DMS53 (cell line): ENCODE data around the gene WDR72.
"Not testable (repeated sequence)": the region's sequence is repeated elsewhere in the genome, so short reads cannot be mapped to it uniquely, and the experiment has no call there.

ENCODE experiments used
- DNase-seq: peaks from one replicate; lab custom pipeline; 2025; lab: John Stamatoyannopoulos, UW

The WDR72 gene

DNA sequence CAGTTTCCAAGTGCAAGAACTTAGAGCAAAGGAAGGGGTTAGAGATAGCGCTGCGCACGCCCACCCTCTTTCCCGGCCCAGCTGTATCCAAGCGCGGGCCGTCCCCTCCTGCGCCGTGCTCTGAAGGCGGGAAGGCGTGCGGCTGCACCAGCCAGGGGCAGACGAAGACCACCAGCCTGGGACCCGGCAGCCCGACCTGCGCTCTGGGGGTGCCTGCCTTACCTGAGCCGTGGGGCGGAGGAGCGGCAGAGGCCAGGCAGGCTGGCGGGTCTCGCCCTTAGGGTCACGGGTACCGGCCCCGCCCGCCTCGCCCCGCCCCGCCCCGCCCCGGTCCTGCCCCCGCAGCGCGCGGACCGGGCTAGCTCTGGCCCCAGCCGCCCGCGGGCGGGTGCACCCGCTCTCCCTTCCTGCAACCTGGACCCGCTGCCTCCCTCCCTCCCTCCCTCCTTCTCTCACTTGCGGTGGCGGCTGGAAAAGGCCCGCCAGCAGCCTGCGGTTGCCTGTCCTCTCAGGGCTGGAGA, at the start of gene WDR72:
TSS of gene WDR72 (minus strand) at position 253 of the 521 bp plus-strand sequence. CDS start 26,514 bp downstream, outside the sequence.
- peak; percentile 74 for DNase-seq

DNA sequence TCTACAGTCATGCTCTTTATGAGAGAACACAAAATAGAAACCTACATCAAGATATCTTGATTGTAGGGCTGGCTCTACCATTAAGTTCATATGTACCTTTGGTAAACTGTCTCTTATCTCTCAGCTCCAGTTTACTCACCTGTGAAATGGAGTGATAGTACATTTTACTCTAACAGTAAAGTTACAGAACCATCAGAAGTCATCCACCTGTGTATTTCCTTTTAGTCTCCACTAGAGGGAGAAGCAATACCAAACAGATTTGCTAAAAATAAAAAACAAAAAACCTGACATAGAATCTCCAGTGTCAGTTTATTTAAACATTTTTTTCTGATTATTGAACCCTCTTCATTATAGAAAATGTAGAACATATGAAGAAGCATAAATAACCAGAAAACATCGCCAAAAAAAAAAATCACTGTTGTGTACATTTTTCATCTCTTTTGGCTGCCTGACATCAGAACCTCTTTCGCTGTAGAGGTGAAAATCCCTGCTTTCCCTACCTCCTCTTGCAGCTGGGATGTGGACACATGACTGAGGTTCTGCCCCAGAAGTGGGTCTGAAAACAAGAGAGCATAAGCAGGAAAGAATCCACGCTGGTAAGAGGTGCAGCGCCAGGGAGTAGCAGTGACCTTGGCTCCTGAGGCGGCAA, 48.7 kb upstream of the WDR72 start:
- peak; percentile 44 for DNase-seq

DNA sequence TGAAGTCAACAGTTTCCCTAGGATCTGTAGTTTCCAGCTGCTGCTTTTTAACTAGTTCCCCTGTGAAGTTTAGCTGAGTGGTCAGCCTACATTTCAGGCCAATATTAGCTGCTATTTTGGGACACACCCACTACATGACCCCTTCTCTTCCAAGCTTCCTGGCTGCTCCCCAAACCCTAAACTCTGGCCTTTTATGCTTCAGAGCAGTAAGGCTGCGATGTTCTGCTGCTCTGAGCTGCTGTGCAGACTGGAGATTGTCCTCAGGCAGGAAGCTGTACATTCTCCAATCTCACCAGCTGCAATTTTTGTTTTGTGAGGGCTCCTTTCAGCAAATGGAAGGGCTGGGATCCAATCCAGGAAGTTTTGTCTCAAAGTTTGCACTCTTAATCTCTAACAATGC, 48.0 kb upstream of the WDR72 start:
- no peak for DNase-seq

DNA sequence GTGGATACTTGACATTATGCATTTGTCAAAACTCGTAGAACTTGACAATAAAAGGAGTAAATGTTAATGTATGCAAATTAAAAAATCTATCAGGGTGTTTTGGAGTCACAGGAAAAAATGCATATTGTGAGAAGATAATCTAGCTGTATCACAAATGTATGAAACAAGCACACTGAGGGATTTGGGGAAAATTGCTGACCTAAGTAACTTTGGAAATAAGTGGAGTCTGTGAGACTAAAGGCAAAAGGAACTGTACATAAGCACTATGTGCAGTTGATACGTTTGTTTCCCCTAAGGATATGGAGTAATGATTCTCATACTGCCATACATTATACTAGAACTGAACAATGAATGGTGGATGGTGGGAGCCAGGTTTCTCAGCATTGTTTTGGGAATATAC, 43.2 kb upstream of the WDR72 start:
- DNase-seq: no peak

DNA sequence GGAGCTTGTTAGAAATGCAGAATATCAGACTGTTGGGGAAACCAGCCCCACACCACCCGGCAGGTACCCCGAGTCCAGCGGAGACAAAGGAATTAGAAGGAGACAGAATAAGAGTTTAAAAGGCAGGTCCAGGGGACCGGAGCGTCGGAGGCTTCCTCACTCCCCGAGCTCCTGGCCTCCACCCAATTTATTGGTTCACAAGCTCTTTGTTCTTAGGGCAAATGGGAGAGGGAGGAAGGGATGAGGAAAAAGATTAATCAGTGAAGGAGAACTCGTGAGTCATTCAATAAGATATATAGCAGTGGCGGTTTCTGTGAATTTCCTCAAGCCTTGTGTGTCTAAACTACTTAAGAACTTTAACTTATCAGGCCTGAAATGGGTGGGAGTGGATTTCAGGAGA, 32.1 kb upstream of the WDR72 start:
- DNase-seq: no peak

DNA sequence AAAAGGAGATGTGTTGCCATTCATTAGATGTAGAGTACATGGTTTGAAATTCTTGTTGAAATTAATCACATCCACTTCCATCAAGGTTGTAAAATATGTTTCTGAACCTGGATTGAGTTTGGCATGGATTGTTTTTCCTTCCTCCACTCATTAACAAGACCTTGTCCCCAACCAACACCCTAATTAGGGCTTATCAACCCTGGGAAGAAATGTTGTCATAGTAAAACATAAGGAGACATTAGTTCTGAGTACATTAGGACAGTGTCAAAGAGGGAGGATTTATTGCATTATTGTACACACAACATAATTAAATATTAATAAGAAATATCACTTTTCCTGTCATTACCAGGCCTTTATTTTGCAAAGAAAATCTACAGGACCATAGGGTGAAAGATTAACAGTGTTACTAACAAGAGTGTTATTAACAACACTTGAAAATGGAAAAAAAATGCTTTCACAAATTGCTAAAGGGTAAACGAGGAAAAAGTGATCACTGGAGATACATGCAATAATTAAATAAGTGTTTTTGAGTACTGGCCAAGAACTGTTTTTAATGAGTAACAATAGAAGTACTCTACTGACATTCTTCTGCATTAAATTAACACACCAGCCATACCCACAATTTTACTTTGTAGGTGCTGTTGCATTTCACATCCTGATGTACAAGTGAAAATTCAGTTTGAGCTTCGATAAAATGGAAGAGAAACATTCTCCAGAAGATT, 30.4 kb upstream of the WDR72 start:
- DNase-seq: no peak

DNA sequence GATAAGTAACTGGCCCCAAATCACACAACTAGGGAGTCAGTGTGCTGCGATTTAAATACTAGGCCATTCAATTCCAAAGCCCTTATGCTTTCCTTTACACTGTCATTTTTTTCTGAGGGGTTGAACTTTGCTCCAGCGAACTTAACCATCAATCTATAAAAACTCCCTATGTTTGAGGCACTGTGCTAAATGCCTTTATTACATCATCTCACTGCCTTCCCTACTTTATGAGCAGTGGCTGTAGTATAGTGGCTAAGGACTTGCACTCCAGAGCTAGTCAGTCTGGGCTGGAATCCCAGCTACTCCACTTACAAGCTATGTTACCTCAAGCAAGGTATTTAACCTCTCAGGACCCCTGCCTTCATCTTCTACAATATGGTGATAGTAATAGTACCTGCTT, 26.9 kb upstream of the WDR72 start:
- DNase-seq: peak; percentile 1

DNA sequence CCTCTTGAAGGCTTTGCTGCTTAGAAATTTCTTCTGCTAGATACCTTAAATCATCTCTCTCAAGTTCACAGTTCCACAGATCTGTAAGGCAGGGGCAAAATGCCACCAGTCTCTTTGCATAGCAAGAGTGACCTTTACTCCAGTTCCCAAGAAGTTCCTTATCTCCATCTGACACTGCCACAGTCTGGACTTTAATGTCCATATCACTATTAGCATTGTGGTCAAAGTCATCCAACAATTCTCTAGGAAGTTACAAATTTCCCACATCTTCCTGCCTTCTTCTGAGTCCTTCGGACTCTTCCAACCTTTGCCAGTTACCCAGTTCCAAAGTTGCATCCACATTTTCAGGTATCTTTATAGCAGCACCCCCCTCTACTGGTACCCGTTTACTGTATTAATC, 25.8 kb upstream of the WDR72 start:
- DNase-seq: not testable (repeated sequence)

DNA sequence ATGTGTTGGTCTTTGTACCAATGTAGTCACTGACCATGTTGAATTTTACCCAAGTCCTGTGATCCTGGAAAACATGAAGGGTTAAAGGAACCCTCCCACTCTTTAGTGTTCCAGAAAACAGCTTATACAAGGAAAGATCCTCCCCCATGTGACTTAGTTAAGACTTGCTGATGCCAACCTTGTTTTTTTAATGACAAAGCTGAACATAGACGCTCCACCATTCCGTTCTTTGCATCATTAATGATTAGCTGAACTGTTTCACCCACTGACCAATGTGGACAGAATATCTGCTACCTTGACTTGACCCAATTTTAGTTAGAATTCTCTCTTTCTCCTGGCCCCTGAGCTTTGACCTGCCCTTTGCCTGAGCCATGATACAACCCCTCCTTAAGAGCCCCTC, 3.5 kb upstream of the WDR72 start:
- no peak for DNase-seq

DNA sequence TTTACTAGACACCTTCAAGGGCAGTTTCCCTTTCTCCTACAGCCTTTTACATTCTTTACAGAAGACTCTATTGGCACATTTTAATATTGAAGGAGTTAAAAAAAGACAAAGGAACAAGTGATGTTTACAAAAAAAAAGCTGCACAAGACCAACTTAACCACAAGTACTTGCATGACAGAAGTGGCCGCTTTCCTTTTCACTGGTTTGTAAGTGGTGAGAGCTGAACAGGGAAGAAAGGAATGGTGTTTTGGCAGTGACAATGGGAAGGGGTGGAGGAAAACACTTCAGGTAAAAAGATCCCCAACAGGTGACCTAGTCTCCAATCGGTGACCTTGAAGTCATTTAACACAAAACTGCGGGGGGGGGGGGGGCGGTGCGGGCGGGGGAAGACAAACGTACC, 1.1 kb downstream of the WDR72 start:
- DNase-seq: no peak

DNA sequence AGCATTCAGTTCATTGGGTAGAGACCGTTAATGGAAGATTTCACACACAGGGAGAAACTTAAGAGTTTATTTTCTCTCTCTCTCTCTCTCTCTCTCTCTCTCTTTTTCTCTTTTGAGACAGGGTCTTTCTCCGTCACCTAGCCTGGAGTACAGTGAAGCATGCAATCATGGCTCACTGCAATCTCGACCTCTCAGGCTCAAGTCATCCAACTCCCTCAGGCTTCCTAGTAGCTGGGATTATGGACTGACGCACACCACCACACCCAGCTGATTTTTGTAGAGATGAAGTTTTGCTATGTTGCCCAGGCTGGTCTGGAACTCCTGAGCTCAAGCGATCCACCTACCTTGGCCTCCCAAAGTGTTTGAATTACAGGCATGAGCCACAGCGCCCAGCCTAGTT, 1.6 kb downstream of the WDR72 start:
- DNase-seq: no peak

DNA sequence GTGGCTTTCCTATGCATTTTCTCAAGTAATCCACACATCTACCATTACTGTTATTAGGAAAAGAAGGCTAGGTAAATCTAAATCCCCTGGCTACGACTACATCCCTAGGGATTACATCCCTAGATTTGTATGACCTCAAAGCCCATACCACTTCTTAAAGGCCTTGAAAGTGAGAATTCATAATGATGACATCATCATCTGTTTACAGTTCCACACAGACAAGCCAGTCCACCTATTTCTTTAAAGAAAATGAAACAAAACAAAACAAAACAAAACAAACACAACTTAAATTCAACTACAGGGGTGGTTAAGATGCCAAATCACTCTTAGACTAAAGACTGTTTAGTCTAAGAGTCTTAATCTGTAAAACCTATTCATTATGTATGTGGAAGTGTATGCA, 5.7 kb downstream of the WDR72 start:
- DNase-seq: peak; percentile 23

DNA sequence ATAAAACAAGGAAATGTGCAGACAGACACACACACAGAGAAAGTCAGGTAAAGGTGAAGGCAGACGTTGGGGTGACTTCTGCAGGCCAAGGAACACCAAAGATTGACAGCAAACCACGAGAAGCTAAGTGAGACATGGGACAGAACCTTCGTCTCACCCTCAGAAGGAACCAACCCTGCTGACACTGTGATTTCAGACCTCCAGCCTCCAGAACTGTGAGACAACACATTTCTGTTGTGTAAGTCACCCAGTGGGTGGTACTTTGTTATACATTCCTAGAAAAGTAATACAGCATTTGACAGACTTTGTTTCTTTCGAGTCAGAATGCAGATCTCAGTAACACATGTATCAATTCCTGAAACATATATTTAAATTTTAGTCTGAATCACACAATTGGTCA, 7.1 kb downstream of the WDR72 start:
- no peak for DNase-seq

DNA sequence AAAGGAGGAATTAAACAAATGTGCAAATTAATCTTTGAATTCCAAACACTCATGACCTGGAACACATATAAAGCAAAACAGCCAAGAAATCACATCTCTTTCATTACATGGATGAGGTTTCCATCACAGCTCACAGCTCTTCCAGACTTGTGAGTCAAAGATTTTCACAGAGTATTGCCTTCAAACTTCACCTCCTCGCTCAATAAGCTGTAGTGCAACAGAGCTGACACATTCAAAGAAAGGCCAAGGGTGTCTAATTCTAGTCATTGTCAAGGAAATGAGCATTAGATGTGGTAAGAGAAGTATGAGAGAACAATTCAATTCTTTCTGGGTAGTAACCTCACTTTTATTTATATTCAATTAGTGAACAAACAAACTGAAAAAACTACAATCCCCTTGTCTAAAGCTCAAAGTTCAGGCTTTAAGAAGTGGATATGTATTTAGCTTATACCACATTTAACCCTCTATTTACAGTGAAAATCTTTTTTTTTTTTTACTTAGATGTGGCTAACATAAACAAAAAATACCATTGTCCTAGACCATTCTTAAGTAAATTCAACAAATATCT, 11.9 kb downstream of the WDR72 start:
- DNase-seq: no peak

DNA sequence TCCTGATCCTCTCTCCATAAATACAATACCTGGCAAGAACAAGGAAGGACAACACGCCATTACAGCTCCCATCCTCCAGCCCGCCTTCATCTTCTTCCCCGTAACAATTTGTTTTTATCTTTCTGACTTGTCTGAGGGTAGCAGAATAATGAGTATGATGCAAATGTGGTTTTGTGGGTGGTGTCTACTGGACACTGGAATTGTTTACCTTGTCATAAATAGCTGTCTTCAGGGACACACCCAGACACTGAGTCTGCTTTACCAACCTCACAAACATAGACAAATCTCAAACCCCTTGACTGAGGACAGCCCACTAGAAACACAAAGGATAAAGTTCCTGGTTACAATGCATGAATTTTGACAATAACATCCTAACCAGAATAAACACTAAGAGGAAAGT, 13.4 kb downstream of the WDR72 start:
- DNase-seq: peak; percentile 58

DNA sequence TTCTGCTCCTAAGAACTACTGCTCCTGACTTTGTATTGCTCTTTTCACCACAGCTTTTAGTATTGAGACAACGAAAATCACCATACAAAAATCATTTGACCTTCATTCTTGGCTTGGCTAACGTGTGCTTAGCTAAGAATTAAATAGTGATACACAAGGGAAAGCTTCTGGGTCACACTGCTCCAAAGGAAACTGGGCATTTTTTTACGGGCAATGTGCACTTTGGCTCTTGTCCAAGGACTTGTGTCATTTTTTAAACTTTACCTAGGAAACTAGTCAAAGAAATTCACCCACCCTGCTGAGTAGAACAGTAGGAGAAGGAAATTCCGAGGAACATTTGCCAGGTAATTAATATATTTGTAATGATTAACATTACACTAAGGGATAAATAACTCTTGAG, 19.8 kb downstream of the WDR72 start:
- DNase-seq: no peak

DNA sequence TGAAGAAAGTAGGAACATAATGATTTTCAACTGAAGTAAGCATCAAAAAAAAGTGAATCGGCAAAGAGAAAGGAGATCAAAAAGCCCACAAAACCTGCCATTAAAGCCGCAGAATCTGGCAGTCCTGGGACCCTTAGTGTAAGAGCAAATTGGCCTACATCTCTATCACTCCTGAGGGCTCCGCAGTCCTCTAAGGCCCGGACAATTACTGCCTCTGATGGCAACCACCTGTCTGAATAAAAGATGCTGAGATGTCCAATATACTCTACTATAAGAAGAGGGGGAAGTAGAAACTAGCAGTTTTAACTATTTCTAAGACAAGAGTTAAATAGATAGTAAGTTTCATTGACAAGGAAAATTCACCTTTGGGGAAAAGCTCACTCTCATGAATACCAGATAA, 20.3 kb downstream of the WDR72 start:
- no peak for DNase-seq

DNA sequence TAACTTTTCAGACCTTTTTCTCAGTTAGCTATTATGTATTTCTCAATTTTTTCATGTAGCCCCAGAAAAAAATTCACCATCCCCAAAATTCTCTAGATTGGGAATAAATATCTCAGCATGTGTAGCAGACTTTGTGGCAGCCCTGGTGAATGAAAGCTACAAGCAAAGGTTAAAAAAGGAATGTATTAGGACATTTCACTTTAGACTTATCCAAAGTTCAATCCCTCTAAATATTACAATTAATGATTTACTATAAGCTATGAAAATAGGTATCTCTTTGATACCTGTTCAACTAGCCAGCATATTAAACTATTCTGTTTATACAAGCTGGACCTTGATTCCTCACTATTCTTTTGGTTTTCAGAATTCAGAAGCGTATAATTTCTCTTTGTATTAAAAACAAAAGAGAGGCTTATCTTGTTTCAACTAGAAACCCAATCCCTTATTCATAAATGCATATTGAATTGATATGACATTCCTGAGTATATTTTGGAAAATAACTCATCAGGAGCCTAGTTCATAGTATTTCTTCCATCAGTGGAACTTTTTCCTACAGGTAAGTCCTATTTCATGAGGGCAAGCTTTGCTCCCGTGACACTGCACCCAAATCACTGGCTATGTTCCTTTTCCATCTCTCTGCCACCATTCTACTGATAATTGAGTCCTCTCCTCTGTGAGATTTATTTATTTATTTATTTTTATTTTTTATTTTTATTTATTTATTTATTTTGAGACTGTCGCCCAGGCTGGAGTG, 38.0 kb downstream of the WDR72 start:
- DNase-seq: no peak

DNA sequence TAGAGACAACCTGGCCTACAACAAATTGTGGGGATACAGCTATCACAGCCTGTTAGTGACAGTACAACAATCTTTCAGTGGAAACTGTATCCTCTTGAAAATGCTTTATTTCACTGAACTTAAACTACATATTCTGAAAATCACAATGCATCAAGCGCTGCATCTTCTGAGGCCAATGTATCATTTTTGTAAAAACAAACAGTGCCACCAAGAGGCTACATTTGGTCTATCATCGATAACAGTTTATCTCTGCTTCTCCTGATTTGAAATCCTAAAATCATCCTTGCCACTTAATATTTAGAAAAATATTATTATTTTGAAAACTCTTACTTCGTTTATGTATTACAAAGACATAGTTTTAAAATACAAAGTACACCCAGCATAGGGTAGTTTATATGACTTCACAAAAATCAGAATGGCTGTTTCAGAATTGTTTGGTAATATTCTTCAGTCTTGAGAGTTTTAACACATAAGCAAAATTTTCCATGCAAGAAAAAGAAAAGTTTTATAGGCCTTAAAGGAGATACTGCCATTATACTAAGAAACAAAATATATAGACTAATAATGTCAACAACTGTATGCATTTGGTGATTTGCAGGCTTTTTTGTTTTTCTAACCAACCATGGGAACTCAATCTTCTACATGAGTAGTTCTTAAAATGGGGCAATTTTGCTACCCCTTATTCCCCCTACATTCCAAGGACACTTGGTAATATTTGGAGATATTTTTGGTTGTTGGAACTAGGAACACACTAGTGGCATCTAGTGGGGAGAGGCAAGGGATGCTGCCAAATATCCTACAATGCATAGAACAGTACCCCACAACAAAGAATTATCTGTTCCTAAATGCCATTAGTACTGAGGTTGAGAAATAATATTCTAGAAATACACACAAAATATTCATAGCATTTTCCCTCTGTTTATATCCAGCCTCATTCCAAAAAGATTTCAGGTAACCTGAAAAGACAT, 42.3 kb downstream of the WDR72 start:
- peak; percentile 61 for DNase-seq

DNA sequence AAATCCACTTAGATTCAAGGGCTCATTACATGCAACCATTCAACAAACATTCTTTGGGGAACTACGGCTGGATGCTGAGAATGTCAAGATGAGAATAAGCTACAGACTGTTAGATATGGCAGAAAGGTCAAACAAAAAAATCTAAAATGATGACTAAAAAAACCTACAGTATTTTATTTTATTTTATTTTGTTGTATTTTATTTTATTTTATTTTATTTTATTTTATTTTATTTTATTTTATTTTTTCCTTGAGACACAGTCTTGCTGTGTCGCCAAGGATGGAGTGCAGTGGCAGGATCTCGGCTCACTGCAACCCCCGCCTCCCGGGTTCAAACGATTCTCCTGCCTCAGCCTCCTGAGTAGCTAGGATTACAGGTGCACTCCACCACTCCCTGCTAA, 46.2 kb downstream of the WDR72 start:
- no peak for DNase-seq

DNA sequence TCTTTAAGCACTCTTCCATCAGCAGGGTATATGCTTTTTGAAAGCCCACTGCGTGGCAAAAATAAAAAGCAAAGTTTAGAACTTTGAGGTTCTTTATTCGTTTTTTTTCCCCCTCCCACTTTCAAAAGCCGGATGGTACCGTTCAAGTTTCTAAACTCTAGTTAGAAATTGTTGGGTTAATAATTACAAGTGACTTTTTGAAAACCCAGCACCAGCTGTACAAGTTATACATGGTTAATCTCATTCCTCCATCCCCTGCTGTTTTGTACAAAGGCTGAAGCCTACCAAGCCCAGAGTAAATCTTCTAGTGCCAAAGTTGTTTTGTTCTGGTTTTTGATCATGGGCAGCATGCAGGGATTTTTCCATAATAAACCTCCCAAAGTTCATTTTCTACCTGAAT, 48.6 kb downstream of the WDR72 start:
- no peak for DNase-seq
